KMS-11 (cell line): ENCODE results near the gene KCNAB1.

Experiments
- H2AFZ ChIP-seq: fragments of 200-600 bp; sonication (generic); 2 replicates; pipeline ENCODE4 v1.6.1; 2016; ENCODE audit warnings: antibody characterized with exemption, mixed run types, low read depth
- H3K27ac ChIP-seq: fragments of 200-600 bp; sonication (generic); 2 replicates; pipeline ENCODE4 v1.6.1; 2016; ENCODE audit warnings: mild to moderate bottlenecking, mixed run types
- H3K27me3 ChIP-seq: fragments of 200-600 bp; sonication (generic); 2 replicates; pipeline ENCODE4 v1.6.1; 2017; ENCODE audit warnings: mild to moderate bottlenecking, low read depth, mixed run types, moderate library complexity; ENCODE audit not compliant: insufficient read depth
- H3K36me3 ChIP-seq: fragments of 200-600 bp; sonication (generic); 2 replicates; pipeline ENCODE4 v1.6.1; 2017; ENCODE audit warnings: mild to moderate bottlenecking, mixed run types; ENCODE audit not compliant: insufficient read depth
- H3K4me1 ChIP-seq: fragments of 200-600 bp; sonication (generic); 2 replicates; pipeline ENCODE4 v1.6.1; 2016; ENCODE audit warnings: mild to moderate bottlenecking, low read depth, mixed run types; ENCODE audit not compliant: poor library complexity, severe bottlenecking
- H3K4me2 ChIP-seq: fragments of 200-600 bp; sonication (generic); 2 replicates; pipeline ENCODE4 v1.7.0; 2016; ENCODE audit warnings: mild to moderate bottlenecking, mixed run types
- H3K4me3 ChIP-seq: fragments of 200-600 bp; sonication (generic); IDR thresholded peaks from 2 replicates; pipeline ENCODE4 v1.6.1; 2017; ENCODE audit warnings: low read depth, low read length, mixed read lengths; ENCODE audit not compliant: insufficient read depth
- H3K79me2 ChIP-seq: fragments of 200-600 bp; sonication (generic); 2 replicates; pipeline ENCODE4 v1.6.1; 2016; ENCODE audit warnings: low read depth, mixed run types; ENCODE audit not compliant: insufficient read depth
- H3K9ac ChIP-seq: fragments of 200-600 bp; sonication (generic); 2 replicates; pipeline ENCODE4 v1.6.1; 2016; ENCODE audit warnings: mild to moderate bottlenecking, mixed run types
- H4K20me1 ChIP-seq: fragments of 200-600 bp; sonication (generic); 2 replicates; pipeline ENCODE4 v1.6.1; 2016; ENCODE audit warnings: mild to moderate bottlenecking, mixed run types; ENCODE audit not compliant: insufficient read depth
- CTCF ChIP-seq: fragments of 200-600 bp; sonication (generic); conservative IDR thresholded peaks from 2 replicates; pipeline ENCODE4 v1.6.1; 2017; ENCODE audit warnings: low read depth, mild to moderate bottlenecking, antibody characterized with exemption, low read length, moderate library complexity, mixed read lengths

Gene KCNAB1

DNA sequence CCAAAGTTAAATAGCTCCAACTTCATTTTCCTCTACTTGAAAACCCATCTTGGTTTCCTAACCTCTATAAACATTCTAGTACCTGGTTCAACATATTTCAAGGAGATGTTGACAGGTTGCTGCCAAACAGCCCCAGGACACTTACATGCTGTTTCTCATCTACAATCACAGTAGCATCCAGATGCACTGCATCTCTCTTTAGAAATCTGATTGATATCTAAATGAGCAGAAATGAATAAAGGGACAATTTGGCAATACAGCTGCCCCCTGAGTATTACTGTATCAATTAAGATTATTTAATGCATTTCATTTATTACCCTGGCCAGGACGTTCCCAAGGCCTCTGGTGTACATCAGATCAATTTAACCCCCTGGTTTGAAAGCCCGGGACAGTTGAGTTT, 360.6 kb downstream of the KCNAB1 start:
- Histone ChIP-seq H3K27me3 (no peaks in the 10 kb centered on the region), H2AFZ (peak overlapping the region; percentile 11; the same call in 1 of the 2 replicates), H3K4me1 (peaks cover 51% of the 10 kb centered on the region), H3K9ac (no peak overlapping the region), H3K4me3 (no peak overlapping the region), H3K27ac (peak overlapping the region; percentile 95; the same call in 1 of the 2 replicates), H3K4me2 (peak overlapping the region; percentile 94), H3K79me2 (no peaks in the 10 kb centered on the region), H3K36me3 (no peaks in the 10 kb centered on the region), H4K20me1 (no peaks in the 10 kb centered on the region)
- TF ChIP-seq CTCF: no peak

DNA sequence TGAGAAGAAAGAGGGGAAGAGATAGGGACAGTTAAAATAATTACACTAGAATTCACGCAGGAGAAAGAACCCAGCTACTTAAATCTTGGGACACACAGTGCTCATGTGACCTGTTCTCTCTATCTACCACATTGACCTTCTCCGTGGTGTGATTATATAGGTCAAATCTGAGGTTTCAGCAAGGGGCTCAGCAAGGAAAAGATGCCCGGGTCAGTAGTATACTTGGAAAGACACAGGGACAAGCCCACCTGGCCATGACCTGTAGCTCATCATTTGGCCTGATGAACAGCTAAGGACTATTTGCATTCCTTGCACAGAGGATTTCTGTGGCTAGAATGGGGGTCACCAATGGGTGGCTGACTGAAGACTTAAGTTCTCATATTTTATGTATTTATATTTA, 362.6 kb downstream of the KCNAB1 start:
- no peak for TF ChIP-seq CTCF
- no peaks in the 10 kb centered on the region for H3K79me2 ChIP-seq
- peak overlapping the region; percentile 95 for H3K27ac ChIP-seq
- H3K27me3 ChIP-seq: no peaks in the 10 kb centered on the region
- peak overlapping the region; percentile 78; the same call in 1 of the 2 replicates for H3K9ac ChIP-seq
- peaks cover 53% of the 10 kb centered on the region for H3K4me1 ChIP-seq
- H4K20me1 ChIP-seq: no peaks in the 10 kb centered on the region
- H3K36me3 ChIP-seq: no peaks in the 10 kb centered on the region
- peak overlapping the region; percentile 94 for H3K4me2 ChIP-seq
- H3K4me3 ChIP-seq: no peak overlapping the region
- H2AFZ ChIP-seq: peak overlapping the region; percentile 24; the same call in 1 of the 2 replicates

DNA sequence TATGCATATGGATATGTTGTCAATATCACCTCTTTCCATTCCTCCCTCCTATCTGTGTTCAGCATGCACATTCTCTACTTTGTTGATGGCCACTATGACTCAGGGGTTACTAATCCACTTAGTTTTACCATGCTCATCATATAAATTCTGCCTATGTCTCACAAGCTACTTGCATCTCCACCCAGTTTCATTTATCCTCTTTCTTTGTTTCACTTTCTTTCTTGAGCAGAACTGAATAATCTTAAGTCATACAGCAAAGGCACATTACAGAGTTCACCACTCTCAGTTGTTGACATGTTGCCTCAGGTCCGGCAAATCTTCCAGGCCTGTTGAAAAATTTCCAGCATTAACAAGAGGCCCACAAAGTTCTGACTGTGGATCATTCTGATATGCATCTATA, 363.0 kb downstream of the KCNAB1 start:
- no peak for TF ChIP-seq CTCF
- Histone ChIP-seq H3K4me1 (peaks cover 53% of the 10 kb centered on the region), H2AFZ (no peak overlapping the region), H3K4me2 (peak overlapping the region; percentile 94), H3K36me3 (no peaks in the 10 kb centered on the region), H3K27ac (peak overlapping the region; percentile 95), H3K9ac (peak overlapping the region; percentile 78), H4K20me1 (no peaks in the 10 kb centered on the region), H3K79me2 (no peaks in the 10 kb centered on the region), H3K27me3 (no peaks in the 10 kb centered on the region), H3K4me3 (peak overlapping the region; percentile 71)

- no peaks in the 10 kb centered on the region for H3K27me3 ChIP-seq
- peak overlapping the region; percentile 94 for H3K4me2 ChIP-seq
- H3K27ac ChIP-seq: peak overlapping the region; percentile 95
- H3K4me1 ChIP-seq: peaks cover 59% of the 10 kb centered on the region
- peak overlapping the region; percentile 78 for H3K9ac ChIP-seq
- H3K79me2 ChIP-seq: no peaks in the 10 kb centered on the region
- H2AFZ ChIP-seq: peak overlapping the region; percentile 25; the same call in 1 of the 2 replicates
- TF ChIP-seq CTCF: no peak
- H4K20me1 ChIP-seq: no peaks in the 10 kb centered on the region
- peak overlapping the region; percentile 83 for H3K4me3 ChIP-seq
- no peaks in the 10 kb centered on the region for H3K36me3 ChIP-seq
Measured at GRCh38 chr3:156483961-156484787, 363.8 kb downstream of the KCNAB1 start.
